M059J (cell line): ENCODE results near the gene FAM3A. TPM values are rescaled to one million over a fixed set of nuclear protein-coding genes. Genes with fewer than 3 reads are reported as not detected.
"Not testable (repeated sequence)": the region's sequence is repeated elsewhere in the genome, so short reads cannot be mapped to it uniquely, and the experiment has no call there.

Experiments used
- DNase-seq: peaks from one replicate; pipeline ENCODE4 v3.0.0-alpha.2; 2012; ENCODE audit warnings: low read depth
- total RNA-seq: library from RNA; depleted of rRNA; stranded (reverse); fragments of >200 nt; shearing (Covaris generic); gene quantifications from 2 replicates; pipeline ENCODE4 v1.2.3, GENCODE V29; 2014; rRNA removed

Gene FAM3A
- total RNA-seq: 53.2 and 72.8 TPM in 2 replicates

- DNase-seq: peak; percentile 86
These were observed at the start of gene FAM3A for GRCh38 chrX:154515966-154516655. TSS of gene FAM3A (minus strand) at chrX:154516232. CDS start at chrX:154515772, 460 bp downstream.

GRCh38 chrX:154562295-154562694 is 46.3 kb upstream of the FAM3A start:
- DNase-seq: not testable (repeated sequence)

GRCh38 chrX:154560326-154560725 is 44.3 kb upstream of the FAM3A start:
- DNase-seq: not testable (repeated sequence)

GRCh38 chrX:154558896-154559295 is 42.9 kb upstream of the FAM3A start:
- not testable (repeated sequence) for DNase-seq

- not testable (repeated sequence) for DNase-seq
These were observed 42.1 kb upstream of the FAM3A start for GRCh38 chrX:154558060-154558690.

- DNase-seq: not testable (repeated sequence)
These were observed 36.2 kb upstream of the FAM3A start for GRCh38 chrX:154552112-154552806.

- DNase-seq: peak; percentile 23
These were observed 33.7 kb upstream of the FAM3A start for GRCh38 chrX:154549766-154550165.

- DNase-seq: no peak
These were observed 31.9 kb upstream of the FAM3A start for GRCh38 chrX:154548028-154548316.

- DNase-seq: peak; percentile 92
These were observed 31.4 kb upstream of the FAM3A start, which contains the start of gene IKBKG for GRCh38 chrX:154547245-154548027. TSS of gene IKBKG (plus strand) at chrX:154547620. CDS start at chrX:154552003, 4,383 bp downstream.

GRCh38 chrX:154546354-154547244 is 30.6 kb upstream of the FAM3A start, which contains the start of gene G6PD:
TSS of gene G6PD (minus strand) at chrX:154546846. CDS start at chrX:154546155, 691 bp downstream.
- DNase-seq: peak; percentile 74

GRCh38 chrX:154545673-154546274 is 29.7 kb upstream of the FAM3A start:
- DNase-seq: no peak

- DNase-seq: no peak
These were observed 26.8 kb upstream of the FAM3A start for GRCh38 chrX:154542723-154543424.

- peak; percentile 98 for DNase-seq
These were observed 26.1 kb upstream of the FAM3A start for GRCh38 chrX:154541896-154542722.

- DNase-seq: no peak
These were observed 25.5 kb upstream of the FAM3A start for GRCh38 chrX:154541589-154541895.

GRCh38 chrX:154540897-154541535 is 25.0 kb upstream of the FAM3A start:
- DNase-seq: peak; percentile 93

- DNase-seq: not testable (repeated sequence)
These were observed 24.3 kb upstream of the FAM3A start for GRCh38 chrX:154540365-154540764.

- DNase-seq: no peak
These were observed 23.0 kb upstream of the FAM3A start for GRCh38 chrX:154539077-154539476.

GRCh38 chrX:154535892-154536291 is 19.9 kb upstream of the FAM3A start:
- DNase-seq: no peak
